ENCODE measurements around the gene FMR1.

- TF ChIP-seq CTCF (IDR thresholded peaks at IDR 0.05) (no peak), POLR2A (IDR thresholded peaks at IDR 0.05) (no peak)
These were observed 46.6 kb downstream of the FMR1 start for GRCh38 chrX:147958291-147958690.
